Gastroesophageal sphincter (tissue), 3 donors: Measurements from ENCODE around the gene TUBGCP3.
A peak's percentile ranks its signal among the peaks of the same experiment; 100 is the strongest.

Experiments
- POLR2A ChIP-seq, 2 donors: fragments of 450-650 bp; IDR thresholded peaks; one replicate each; pipeline ENCODE4 v1.6.1; 2017; ENCODE audit warnings: antibody characterized with exemption in 2 of 2, mild to moderate bottlenecking in 2 of 2, moderate library complexity in 1 of 2
- TF ChIP-seq, protein P1 (sequence below), 4 experiments: fragments of 200-600 bp in 2 of 4; fragments of 450-650 bp in 2 of 4; sonication (generic) in 1 of 4; IDR thresholded peaks; one replicate each; pipeline ENCODE4 v1.5.1; 2017 to 2019; ENCODE audit warnings: antibody characterized with exemption in 4 of 4, mild to moderate bottlenecking in 2 of 4, moderate library complexity in 2 of 4

DNA sequence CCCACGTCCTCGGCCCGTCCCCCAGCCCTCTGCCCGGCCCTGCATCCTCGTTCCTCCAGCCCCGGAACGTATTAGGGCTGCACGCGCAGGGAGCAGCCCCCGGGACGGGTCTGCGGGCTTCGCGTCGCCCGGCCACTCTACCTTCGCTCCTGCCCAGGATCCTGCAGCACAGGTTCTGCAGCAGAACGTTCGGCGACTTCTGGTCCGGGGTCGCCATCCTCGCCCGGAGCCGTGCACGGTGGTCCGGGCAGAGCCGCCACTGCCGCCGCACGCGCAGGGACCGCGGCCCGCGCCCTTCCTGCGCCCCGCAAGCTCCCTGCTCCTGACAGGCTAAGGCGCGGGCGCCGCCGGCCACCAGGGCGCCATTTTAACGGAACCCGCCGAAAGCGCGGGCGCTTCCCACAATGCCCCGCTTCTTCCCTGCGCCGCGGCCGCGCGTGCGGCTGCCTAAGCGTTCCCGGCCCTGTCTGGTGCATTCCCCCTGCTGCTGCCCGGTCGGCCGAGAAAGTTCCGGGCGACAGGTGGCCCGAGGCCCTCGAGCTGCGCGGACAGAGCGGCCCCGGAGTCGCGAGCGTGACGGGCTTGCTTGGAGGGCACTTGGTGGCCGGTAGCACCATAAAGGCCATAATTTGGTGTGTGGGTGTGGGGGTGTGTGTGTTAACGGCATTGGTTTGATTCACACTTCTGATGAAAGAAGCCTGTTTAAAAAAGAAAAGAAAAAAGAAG, at the start of gene TUBGCP3:
- TF ChIP-seq, protein P1, sequence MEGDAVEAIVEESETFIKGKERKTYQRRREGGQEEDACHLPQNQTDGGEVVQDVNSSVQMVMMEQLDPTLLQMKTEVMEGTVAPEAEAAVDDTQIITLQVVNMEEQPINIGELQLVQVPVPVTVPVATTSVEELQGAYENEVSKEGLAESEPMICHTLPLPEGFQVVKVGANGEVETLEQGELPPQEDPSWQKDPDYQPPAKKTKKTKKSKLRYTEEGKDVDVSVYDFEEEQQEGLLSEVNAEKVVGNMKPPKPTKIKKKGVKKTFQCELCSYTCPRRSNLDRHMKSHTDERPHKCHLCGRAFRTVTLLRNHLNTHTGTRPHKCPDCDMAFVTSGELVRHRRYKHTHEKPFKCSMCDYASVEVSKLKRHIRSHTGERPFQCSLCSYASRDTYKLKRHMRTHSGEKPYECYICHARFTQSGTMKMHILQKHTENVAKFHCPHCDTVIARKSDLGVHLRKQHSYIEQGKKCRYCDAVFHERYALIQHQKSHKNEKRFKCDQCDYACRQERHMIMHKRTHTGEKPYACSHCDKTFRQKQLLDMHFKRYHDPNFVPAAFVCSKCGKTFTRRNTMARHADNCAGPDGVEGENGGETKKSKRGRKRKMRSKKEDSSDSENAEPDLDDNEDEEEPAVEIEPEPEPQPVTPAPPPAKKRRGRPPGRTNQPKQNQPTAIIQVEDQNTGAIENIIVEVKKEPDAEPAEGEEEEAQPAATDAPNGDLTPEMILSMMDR (IDR thresholded peaks at IDR 0.05), result peak in 3 of 4 experiments; percentile 39 to 49 (median 46)
- peak; percentile 44 to 52 for TF ChIP-seq POLR2A (IDR thresholded peaks at IDR 0.05)
